Heart left ventricle (tissue), 16 donors: ENCODE data around the gene GLE1. TPM values are rescaled to one million over a fixed set of nuclear protein-coding genes. Genes with fewer than 3 reads are reported as not detected.
A peak's percentile ranks its signal among the peaks of the same experiment; 100 is the strongest.

Experiments
- ATAC-seq, 4 donors: fragments of 200-7000 bp; cut with Tn5 transposase; one replicate each; pipeline ENCODE4 v1.9.1; 2020 to 2022; ENCODE audit warnings: moderate library complexity in 4 of 4, mild to moderate bottlenecking in 3 of 4, moderate number of reproducible peaks in 1 of 4
- DNase-seq, 5 donors: peaks; one replicate each; pipeline ENCODE4 v3.0.0-alpha.2; 2020
- H3K27ac ChIP-seq, 12 donors: fragments of 200-600 bp; sonication (generic) in 4 of 12; one replicate each; pipeline versions ENCODE4 v1.5.0 to v1.8.0; 2016 to 2022; ENCODE audit warnings: mild to moderate bottlenecking in 2 of 12
- H3K27me3 ChIP-seq, 9 donors: fragments of 200-600 bp; sonication (generic) in 2 of 9; one replicate each; pipeline versions ENCODE4 v1.5.1 to v1.8.0; 2016 to 2022; ENCODE audit warnings: mild to moderate bottlenecking in 3 of 9
- H3K36me3 ChIP-seq, 9 donors: fragments of 200-600 bp; sonication (generic) in 2 of 9; one replicate each; pipeline versions ENCODE4 v1.5.0 to v1.8.0; 2018 to 2022; ENCODE audit warnings: mild to moderate bottlenecking in 2 of 9
- H3K4me1 ChIP-seq, 12 donors: fragments of 200-600 bp; sonication (generic) in 4 of 12; one replicate each; pipeline versions ENCODE4 v1.5.0 to v1.8.0; 2016 to 2022; ENCODE audit warnings: mild to moderate bottlenecking in 3 of 12
- H3K4me3 ChIP-seq, 12 donors: fragments of 200-600 bp; sonication (generic) in 4 of 12; one replicate each; pipeline versions ENCODE4 v1.5.0 to v1.8.0; 2017 to 2022; ENCODE audit warnings: mild to moderate bottlenecking in 9 of 12, moderate library complexity in 4 of 12
- H3K9me3 ChIP-seq, 12 donors: fragments of 200-600 bp; sonication (generic) in 4 of 12; one replicate each; pipeline versions ENCODE4 v1.5.0 to v1.8.0; 2016 to 2022; ENCODE audit warnings: mild to moderate bottlenecking in 1 of 12
- CTCF ChIP-seq, 12 donors: fragments of 200-600 bp; sonication (generic) in 4 of 12; IDR thresholded peaks; one replicate each; pipeline versions ENCODE4 v1.5.0 to v1.8.0; 2018 to 2022; ENCODE audit warnings: antibody characterized with exemption in 12 of 12, mild to moderate bottlenecking in 5 of 12
- POLR2A ChIP-seq, 2 donors: fragments of 450-650 bp; IDR thresholded peaks; one replicate each; pipeline ENCODE4 v1.6.1; 2017; ENCODE audit warnings: antibody characterized with exemption in 2 of 2, mild to moderate bottlenecking in 2 of 2, moderate library complexity in 2 of 2
- WGBS, 4 donors: extraction: QIAGEN DNeasy Blood & Tissue Kit in 2 of 4; methylation state at CpG; one replicate each; pipeline versions ENCODE4 v1.1.5 to v1.1.7; 2013 to 2018; 5-methylcytosine and 5-hydroxymethylcytosine counted together
- intact Hi-C, 10 donors: fragments of 100-400 bp; cut with DNase I; formaldehyde crosslinking; loops; one replicate each; pipeline versions ENCODE4 v1.11.1 to v1.14.2; 2022
- polyA plus RNA-seq, 2 donors: library from polyadenylated mRNA; stranded (reverse); fragments of 200-250 nt; gene quantifications; one replicate each; pipeline ENCODE4 v1.2.3, GENCODE V29; 2013
- total RNA-seq, 9 donors: library from RNA; depleted of rRNA in 2 of 9; stranded (reverse); fragments of >200 nt in 2 of 9; fragmentation: NEBNext Ultra II Directional in 3 of 9; extraction: Animal tissue kit (Norgen Biotek cat#: 25700) in 3 of 9; gene quantifications; one replicate each; pipeline versions ENCODE4 v1.1.0 to v1.2.4, GENCODE V29; 2016 to 2023
- donor health status: ischemic (EF 13 %, LVEDD 7.1; RV severe dilation, severe dysfunction).
- donor health status: healthy with polysubstance abuse.
- donor health status: DM: no; HTN: yes; CAD: no.
- donor health status: DM: no; HTN: no; CAD: no.
- donor health status: ischemic (EF 25% LVEDD 6.9; RV normal size, moderate dysfunction).
- donor health status: ischemic (EF 25% LVEDD 5.7; RV mildly dilated, moderate dysfunction).
- donor health status: healthy.
- donor health status: DM: yes; HTN: yes; CAD: no.
- donor health status: ischemic (EF 35%, LVEDD 5.7; RV mildly dilated, moderate dysfunction).
- donor health status: nonischemic (EF 11% LVEDD 7.7; RV severe dilation, severe dysfunction).
- donor health status: DM: yes; HTN: yes; CAD: no.
- donor health status: PGD.
- donor health status: ischemic (EF 29% LVEDD 5.4; RV normal size, mild dysfunction).
- donor health status: nonischemic (EF 23%, LVEDD 6.1; RV moderate dilation, normal function).

The GLE1 gene
- total and polyA plus RNA-seq, 11 donors, result 7.5 to 23.5 (median 19.9) TPM

DNA sequence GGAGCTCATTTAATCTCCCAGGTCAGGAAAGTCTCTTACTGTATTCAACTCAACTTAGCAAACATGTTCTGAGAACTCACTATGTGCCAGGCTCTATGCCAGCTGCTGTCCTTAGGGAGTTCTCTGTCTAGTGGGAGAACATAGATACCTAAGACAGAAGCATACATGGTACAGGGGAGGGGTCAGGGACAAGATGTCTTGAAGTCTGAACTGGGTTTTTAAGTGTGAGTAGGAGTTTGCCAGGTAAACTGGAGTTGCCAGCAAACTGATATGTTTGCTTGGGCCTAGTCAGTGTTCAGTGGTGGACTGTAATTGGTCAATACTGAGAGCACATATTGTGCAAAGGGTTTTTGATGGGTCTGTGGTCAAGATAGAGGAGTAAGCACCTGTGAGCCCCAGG lies 18.3 kb upstream of the GLE1 start:
- no peaks in the 10 kb centered on the region for H3K9me3 ChIP-seq
- H3K27ac ChIP-seq, result no peak overlapping the region
- ATAC-seq, result no peak
- DNase-seq, result no peak
- peaks cover 0 to 97% (median 93%) of the 10 kb centered on the region in 9 donors for H3K36me3 ChIP-seq
- no peak overlapping the region for H3K4me3 ChIP-seq
- intact Hi-C loops, result no loop called here
- TF ChIP-seq CTCF (IDR thresholded peaks at IDR 0.05) (no peak), POLR2A (IDR thresholded peaks at IDR 0.05) (no peak)
- H3K27me3 ChIP-seq, result no peaks in the 10 kb centered on the region
- no peaks in the 10 kb centered on the region for H3K4me1 ChIP-seq

DNA sequence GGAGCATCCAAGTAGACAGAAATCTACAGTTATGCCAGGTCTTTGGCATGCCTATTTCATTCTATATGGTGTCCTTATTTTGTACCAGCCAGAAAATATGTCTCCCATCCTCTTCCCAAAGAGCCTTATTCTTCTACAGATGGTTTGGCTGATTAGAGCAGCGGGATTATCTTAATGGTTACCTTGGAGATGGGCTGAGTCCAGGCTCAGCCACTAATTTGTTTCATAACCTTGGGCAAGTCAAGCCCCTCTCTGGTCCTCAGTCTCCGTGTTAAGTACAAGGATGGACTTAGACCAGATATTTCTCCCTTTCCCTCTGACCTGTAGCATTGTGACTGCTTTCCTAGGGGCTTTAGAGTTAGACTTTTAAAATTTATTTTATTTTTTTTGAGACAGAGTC lies 11.1 kb upstream of the GLE1 start:
- no peak for ATAC-seq
- intact Hi-C loops, result no loop called here
- no peaks in the 10 kb centered on the region for H3K9me3 ChIP-seq
- H3K4me1 ChIP-seq, result peaks cover 0 to 16% (median 9%) of the 10 kb centered on the region in 12 donors
- peaks cover 0 to 93% (median 84%) of the 10 kb centered on the region in 9 donors for H3K36me3 ChIP-seq
- TF ChIP-seq CTCF (IDR thresholded peaks at IDR 0.05) (no peak), POLR2A (IDR thresholded peaks at IDR 0.05) (no peak)
- H3K4me3 ChIP-seq, result no peak overlapping the region
- H3K27ac ChIP-seq, result no peak overlapping the region
- no peaks in the 10 kb centered on the region for H3K27me3 ChIP-seq
- no peak for DNase-seq
- WGBS, 4 donors, result 88 to 93% (median 93%) methylated on average over 2 of the region's 2 CpGs

DNA sequence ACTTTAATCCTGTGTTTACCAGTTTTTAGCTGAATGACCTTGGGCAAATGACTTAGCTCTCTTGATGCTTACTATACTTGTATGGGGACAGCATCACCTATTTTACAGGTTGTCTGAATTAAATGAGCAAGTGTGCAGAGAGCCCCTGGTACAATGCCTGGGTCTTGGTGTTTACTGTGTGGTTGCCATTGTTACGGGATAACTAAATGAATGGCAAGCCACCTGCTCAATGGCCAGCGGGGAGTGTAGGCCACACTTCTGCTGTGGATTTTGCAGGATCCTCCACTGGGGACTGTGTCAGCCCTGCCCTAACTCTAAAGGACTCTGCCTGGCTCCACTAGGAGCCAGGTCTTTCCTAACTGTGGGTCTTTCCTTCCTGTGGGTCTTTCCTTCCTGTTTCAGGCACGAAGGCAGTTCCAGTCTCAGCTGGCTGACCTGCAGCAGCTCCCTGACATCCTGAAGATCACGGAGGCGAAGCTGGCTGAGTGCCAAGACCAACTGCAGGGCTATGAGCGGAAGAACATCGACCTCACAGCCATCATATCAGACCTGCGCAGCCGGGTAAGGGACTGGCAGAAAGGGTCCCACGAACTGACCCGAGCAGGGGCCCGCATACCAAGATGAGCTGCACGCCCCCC lies 10.3 kb upstream of the GLE1 start:
- H3K4me1 ChIP-seq, result peaks cover 0 to 16% (median 9%) of the 10 kb centered on the region in 12 donors
- TF ChIP-seq POLR2A (IDR thresholded peaks at IDR 0.05) (no peak), CTCF (IDR thresholded peaks at IDR 0.05) (no peak)
- no peaks in the 10 kb centered on the region for H3K27me3 ChIP-seq
- intact Hi-C loops, result no loop called here
- DNase-seq, result peak; percentile 63 to 76 (median 67)
- H3K9me3 ChIP-seq, result no peaks in the 10 kb centered on the region
- peak; percentile 48 to 80 (median 62) for ATAC-seq
- H3K27ac ChIP-seq, result no peak overlapping the region
- H3K36me3 ChIP-seq, result peaks cover 0 to 93% (median 84%) of the 10 kb centered on the region in 9 donors
- no peak overlapping the region for H3K4me3 ChIP-seq
- WGBS, 4 donors, result 30 to 44% (median 34%) methylated on average over 9 to 13 of the region's 13 CpGs

DNA sequence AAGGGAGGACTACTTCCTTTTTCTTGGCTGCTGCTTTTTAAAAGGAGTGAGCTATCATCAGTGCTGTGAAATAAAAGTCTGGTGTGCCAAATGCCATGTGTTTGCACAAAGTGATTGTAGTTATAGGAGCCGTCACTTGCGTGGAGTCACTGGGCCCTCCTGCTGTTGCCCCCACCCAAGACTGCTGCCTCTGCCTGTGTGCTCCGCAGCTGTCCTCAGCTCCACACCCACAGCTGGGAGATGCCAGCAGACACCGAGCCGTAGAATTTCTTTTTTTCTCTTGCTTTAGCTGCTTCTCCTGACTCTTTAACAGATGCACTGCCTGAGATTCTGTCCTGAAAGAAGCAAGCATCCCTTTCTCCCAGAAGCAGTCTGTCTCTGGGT lies 9.8 kb upstream of the GLE1 start:
- Histone ChIP-seq H3K27ac (peak overlapping the region in 1 of 12 donors; percentile 5), H3K36me3 (peaks cover 0 to 94% (median 84%) of the 10 kb centered on the region in 9 donors), H3K4me3 (no peak overlapping the region), H3K4me1 (peaks cover 0 to 16% (median 9%) of the 10 kb centered on the region in 12 donors), H3K9me3 (no peaks in the 10 kb centered on the region), H3K27me3 (no peaks in the 10 kb centered on the region)
- 50 to 73% (median 59%) methylated on average over 5 of the region's 5 CpGs for WGBS, 4 donors
- no peak for DNase-seq
- intact Hi-C loops, result no loop called here
- no peak for TF ChIP-seq POLR2A (IDR thresholded peaks at IDR 0.05)
- TF ChIP-seq CTCF (IDR thresholded peaks at IDR 0.05), result no peak
- peak in 2 of 4 donors; percentile 40 to 47 for ATAC-seq
